Measurements from ENCODE around the gene TRIM42. TPM values are rescaled to one million over a fixed set of nuclear protein-coding genes. Genes with fewer than 3 reads are reported as not detected.

Gene TRIM42
- total RNA-seq (2014; rRNA removed; shearing (Covaris generic); ENCODE audit: low replicate concordance), result not detected in 2 replicates

GRCh38 chr3:140677764-140678163, at the start of gene TRIM42:
Gene TRIM42 (plus strand): TSS chr3:140678064. CDS start chr3:140678230, 166 bp downstream.
- no peaks in the 10 kb centered on the region for H3K9me3 ChIP-seq (ENCODE audit: low read length)
- no peaks in the 10 kb centered on the region; the same call in 1 of the 2 replicates for H3K27me3 ChIP-seq (ENCODE audit: low read length)
- H3K9ac ChIP-seq (ENCODE audit: low read length), result no peak within 1 kb of the TSS
- no peak within 1 kb of the TSS for H2AFZ ChIP-seq (ENCODE audit: low read length)
- no peak within 1 kb of the TSS for H3K4me2 ChIP-seq (ENCODE audit: low read depth, low read length, poor library complexity, severe bottlenecking)
- H3K4me1 ChIP-seq (ENCODE audit: low read length), result no peaks in the 10 kb centered on the region
- no peak within 1 kb of the TSS for H3K27ac ChIP-seq (ENCODE audit: low read length)
- no peak for DNase-seq
- H4K20me1 ChIP-seq (ENCODE audit: insufficient read depth, low read depth, low read length), result no peaks in the 10 kb centered on the region
- no peaks in the 10 kb centered on the region for H3K36me3 ChIP-seq (ENCODE audit: insufficient read depth, low read length)
- no peak within 1 kb of the TSS for H3K4me3 ChIP-seq (ENCODE audit: low read length)
- H3K9me2 ChIP-seq (replicated peaks; ENCODE audit: insufficient read depth, low read length), result no peaks in the 10 kb centered on the region
- H3K79me2 ChIP-seq (ENCODE audit: low read length), result no peaks in the 10 kb centered on the region

- H4K20me1 ChIP-seq (ENCODE audit: insufficient read depth, low read depth, low read length), result no peaks in the 10 kb centered on the region
- no peak overlapping the region for H3K27ac ChIP-seq (ENCODE audit: low read length)
- no peaks in the 10 kb centered on the region for H3K9me3 ChIP-seq (ENCODE audit: low read length)
- no peaks in the 10 kb centered on the region for H3K36me3 ChIP-seq (ENCODE audit: insufficient read depth, low read length)
- no peaks in the 10 kb centered on the region for H3K27me3 ChIP-seq (ENCODE audit: low read length)
- no peak for DNase-seq
- H3K4me1 ChIP-seq (ENCODE audit: low read length), result peaks cover 4% of the 10 kb centered on the region; the same call in 1 of the 2 replicates
- no peak overlapping the region for H3K4me2 ChIP-seq (ENCODE audit: low read depth, low read length, poor library complexity, severe bottlenecking)
- H3K9me2 ChIP-seq (replicated peaks; ENCODE audit: insufficient read depth, low read length), result no peaks in the 10 kb centered on the region; the same call in 1 of the 2 replicates
- H3K9ac ChIP-seq (ENCODE audit: low read length), result no peak overlapping the region
- no peaks in the 10 kb centered on the region for H3K79me2 ChIP-seq (ENCODE audit: low read length)
- H3K4me3 ChIP-seq (ENCODE audit: low read length), result no peak overlapping the region
- H2AFZ ChIP-seq (ENCODE audit: low read length), result no peak overlapping the region
Observed at GRCh38 chr3:140628606-140629005, 49.3 kb upstream of the TRIM42 start.

- no peaks in the 10 kb centered on the region for H3K9me3 ChIP-seq (ENCODE audit: low read length)
- no peaks in the 10 kb centered on the region; the same call in 1 of the 2 replicates for H3K9me2 ChIP-seq (replicated peaks; ENCODE audit: insufficient read depth, low read length)
- H3K4me2 ChIP-seq (ENCODE audit: low read depth, low read length, poor library complexity, severe bottlenecking), result no peak overlapping the region
Observed at GRCh38 chr3:140629357-140630137, 48.3 kb upstream of the TRIM42 start.

GRCh38 chr3:140630366-140630765, 47.5 kb upstream of the TRIM42 start:
- no peak overlapping the region for H3K9ac ChIP-seq (ENCODE audit: low read length)
- H3K9me3 ChIP-seq (ENCODE audit: low read length), result no peaks in the 10 kb centered on the region
- H3K9me2 ChIP-seq (replicated peaks; ENCODE audit: insufficient read depth, low read length), result no peaks in the 10 kb centered on the region; the same call in 1 of the 2 replicates
- H3K79me2 ChIP-seq (ENCODE audit: low read length), result no peaks in the 10 kb centered on the region
- no peaks in the 10 kb centered on the region for H4K20me1 ChIP-seq (ENCODE audit: insufficient read depth, low read depth, low read length)
- no peak overlapping the region for H3K27ac ChIP-seq (ENCODE audit: low read length)
- no peak overlapping the region for H2AFZ ChIP-seq (ENCODE audit: low read length)
- no peak overlapping the region for H3K4me3 ChIP-seq (ENCODE audit: low read length)
- H3K27me3 ChIP-seq (ENCODE audit: low read length), result no peaks in the 10 kb centered on the region
- no peak for DNase-seq
- H3K36me3 ChIP-seq (ENCODE audit: insufficient read depth, low read length), result no peaks in the 10 kb centered on the region
- no peak overlapping the region for H3K4me2 ChIP-seq (ENCODE audit: low read depth, low read length, poor library complexity, severe bottlenecking)
- H3K4me1 ChIP-seq (ENCODE audit: low read length), result peaks cover 4% of the 10 kb centered on the region; the same call in 1 of the 2 replicates

More at GRCh38 chr3:140629357-140630137, 48.3 kb upstream of the TRIM42 start:
- no peak for DNase-seq
- no peak overlapping the region for H3K27ac ChIP-seq (ENCODE audit: low read length)
- H3K4me3 ChIP-seq (ENCODE audit: low read length), result no peak overlapping the region
- H4K20me1 ChIP-seq (ENCODE audit: insufficient read depth, low read depth, low read length), result no peaks in the 10 kb centered on the region
- H3K4me1 ChIP-seq (ENCODE audit: low read length), result peaks cover 4% of the 10 kb centered on the region; the same call in 1 of the 2 replicates
- H3K79me2 ChIP-seq (ENCODE audit: low read length), result no peaks in the 10 kb centered on the region
- H3K27me3 ChIP-seq (ENCODE audit: low read length), result no peaks in the 10 kb centered on the region
- H3K36me3 ChIP-seq (ENCODE audit: insufficient read depth, low read length), result no peaks in the 10 kb centered on the region
- H2AFZ ChIP-seq (ENCODE audit: low read length), result no peak overlapping the region
- H3K9ac ChIP-seq (ENCODE audit: low read length), result no peak overlapping the region

GRCh38 chr3:140630866-140631265, 47.0 kb upstream of the TRIM42 start:
- no peak for DNase-seq
- Histone ChIP-seq H3K9ac (ENCODE audit: low read length) (no peak overlapping the region), H3K36me3 (ENCODE audit: insufficient read depth, low read length) (no peaks in the 10 kb centered on the region), H3K4me3 (ENCODE audit: low read length) (no peak overlapping the region), H3K9me2 (replicated peaks; ENCODE audit: insufficient read depth, low read length) (no peaks in the 10 kb centered on the region; the same call in 1 of the 2 replicates), H3K27me3 (ENCODE audit: low read length) (no peaks in the 10 kb centered on the region), H3K4me2 (ENCODE audit: low read depth, low read length, poor library complexity, severe bottlenecking) (no peak overlapping the region), H3K4me1 (ENCODE audit: low read length) (peaks cover 4% of the 10 kb centered on the region; the same call in 1 of the 2 replicates), H3K27ac (ENCODE audit: low read length) (no peak overlapping the region), H4K20me1 (ENCODE audit: insufficient read depth, low read depth, low read length) (no peaks in the 10 kb centered on the region), H2AFZ (ENCODE audit: low read length) (no peak overlapping the region), H3K9me3 (ENCODE audit: low read length) (no peaks in the 10 kb centered on the region), H3K79me2 (ENCODE audit: low read length) (no peaks in the 10 kb centered on the region)

GRCh38 chr3:140635276-140635675, 42.6 kb upstream of the TRIM42 start:
- Histone ChIP-seq H3K9ac (ENCODE audit: low read length) (no peak overlapping the region), H2AFZ (ENCODE audit: low read length) (no peak overlapping the region), H3K27ac (ENCODE audit: low read length) (no peak overlapping the region), H3K4me2 (ENCODE audit: low read depth, low read length, poor library complexity, severe bottlenecking) (no peak overlapping the region), H3K79me2 (ENCODE audit: low read length) (no peaks in the 10 kb centered on the region), H4K20me1 (ENCODE audit: insufficient read depth, low read depth, low read length) (no peaks in the 10 kb centered on the region), H3K27me3 (ENCODE audit: low read length) (no peaks in the 10 kb centered on the region), H3K9me3 (ENCODE audit: low read length) (no peaks in the 10 kb centered on the region), H3K4me1 (ENCODE audit: low read length) (no peaks in the 10 kb centered on the region), H3K9me2 (replicated peaks; ENCODE audit: insufficient read depth, low read length) (no peaks in the 10 kb centered on the region), H3K36me3 (ENCODE audit: insufficient read depth, low read length) (no peaks in the 10 kb centered on the region), H3K4me3 (ENCODE audit: low read length) (no peak overlapping the region)
- DNase-seq, result peak; percentile 46

- Histone ChIP-seq H4K20me1 (ENCODE audit: insufficient read depth, low read depth, low read length) (no peaks in the 10 kb centered on the region), H3K9me3 (ENCODE audit: low read length) (no peaks in the 10 kb centered on the region), H3K4me1 (ENCODE audit: low read length) (no peaks in the 10 kb centered on the region), H3K9me2 (replicated peaks; ENCODE audit: insufficient read depth, low read length) (no peaks in the 10 kb centered on the region), H3K27ac (ENCODE audit: low read length) (no peak overlapping the region), H3K27me3 (ENCODE audit: low read length) (no peaks in the 10 kb centered on the region), H2AFZ (ENCODE audit: low read length) (no peak overlapping the region), H3K9ac (ENCODE audit: low read length) (no peak overlapping the region), H3K79me2 (ENCODE audit: low read length) (no peaks in the 10 kb centered on the region), H3K4me3 (ENCODE audit: low read length) (no peak overlapping the region), H3K4me2 (ENCODE audit: low read depth, low read length, poor library complexity, severe bottlenecking) (no peak overlapping the region), H3K36me3 (ENCODE audit: insufficient read depth, low read length) (no peaks in the 10 kb centered on the region)
- DNase-seq, result no peak
Observed at GRCh38 chr3:140636406-140637138, 41.3 kb upstream of the TRIM42 start.

GRCh38 chr3:140651287-140651686, 26.6 kb upstream of the TRIM42 start:
- Histone ChIP-seq H3K4me3 (ENCODE audit: low read length) (no peak overlapping the region), H3K9me2 (replicated peaks; ENCODE audit: insufficient read depth, low read length) (no peaks in the 10 kb centered on the region), H3K4me1 (ENCODE audit: low read length) (no peaks in the 10 kb centered on the region), H3K36me3 (ENCODE audit: insufficient read depth, low read length) (no peaks in the 10 kb centered on the region), H3K27ac (ENCODE audit: low read length) (no peak overlapping the region), H2AFZ (ENCODE audit: low read length) (no peak overlapping the region), H3K27me3 (ENCODE audit: low read length) (no peaks in the 10 kb centered on the region), H4K20me1 (ENCODE audit: insufficient read depth, low read depth, low read length) (no peaks in the 10 kb centered on the region), H3K4me2 (ENCODE audit: low read depth, low read length, poor library complexity, severe bottlenecking) (no peak overlapping the region), H3K9ac (ENCODE audit: low read length) (no peak overlapping the region), H3K79me2 (ENCODE audit: low read length) (no peaks in the 10 kb centered on the region), H3K9me3 (ENCODE audit: low read length) (no peaks in the 10 kb centered on the region)
- no peak for DNase-seq

All from Karpas-422 (cell line).